Esophagus muscularis mucosa (tissue), 4 donors: Measurements from ENCODE around the gene CFB. TPM values are rescaled to one million over a fixed set of nuclear protein-coding genes. Genes with fewer than 3 reads are reported as not detected.
A peak's percentile ranks its signal among the peaks of the same experiment; 100 is the strongest.

Source experiments
- DNase-seq: peaks from one replicate; pipeline ENCODE4 v3.0.0-alpha.2; 2017; ENCODE audit errors: extremely low spot score
- H3K27ac ChIP-seq, 4 donors: fragments of 200-600 bp; sonication (generic); replicated peaks in 1 of 4; 1 replicate in 3 of 4; 2 replicates in 1 of 4; pipeline ENCODE4 v1.5.1; 2016 to 2019; ENCODE audit warnings: mild to moderate bottlenecking in 1 of 4
- H3K27me3 ChIP-seq, 4 donors: fragments of 200-600 bp; sonication (generic); one replicate each; pipeline versions ENCODE4 v1.5.1 to v1.6.0; 2016 to 2019
- H3K36me3 ChIP-seq, 4 donors: fragments of 200-600 bp; sonication (generic); one replicate each; pipeline ENCODE4 v1.5.1; 2016 to 2019
- H3K4me1 ChIP-seq, 4 donors: fragments of 200-600 bp; sonication (generic); one replicate each; pipeline ENCODE4 v1.5.1; 2016 to 2019
- H3K4me3 ChIP-seq, 4 donors: fragments of 200-600 bp; sonication (generic); 1 replicate in 2 of 4; 2 replicates in 2 of 4; pipeline ENCODE4 v1.5.1; 2016 to 2019; ENCODE audit warnings: mild to moderate bottlenecking in 4 of 4, moderate library complexity in 1 of 4
- H3K9me3 ChIP-seq, 4 donors: fragments of 200-600 bp; sonication (generic); 1 replicate in 3 of 4; 2 replicates in 1 of 4; pipeline ENCODE4 v1.5.1; 2016 to 2019
- CTCF ChIP-seq, 3 experiments: fragments of 200-600 bp in 2 of 3; fragments of 450-650 bp in 1 of 3; sonication (generic) in 2 of 3; IDR thresholded peaks; one replicate each; pipeline ENCODE4 v1.5.1; 2017 to 2019; ENCODE audit warnings: antibody characterized with exemption in 3 of 3, mild to moderate bottlenecking in 2 of 3, moderate library complexity in 1 of 3
- EP300 ChIP-seq: sonication (generic); formaldehyde crosslinking; IDR thresholded peaks from one replicate; pipeline ENCODE4 v1.6.1; 2017; ENCODE audit warnings: antibody characterized with exemption
- POLR2A ChIP-seq: fragments of 450-650 bp; IDR thresholded peaks from one replicate; pipeline ENCODE4 v1.6.1; 2017; ENCODE audit warnings: antibody characterized with exemption, moderate library complexity, mild to moderate bottlenecking, low read depth
- POLR2AphosphoS5 ChIP-seq, 2 donors: sonication (generic); formaldehyde crosslinking; IDR thresholded peaks; one replicate each; pipeline ENCODE4 v1.6.1; 2017; ENCODE audit warnings: antibody characterized with exemption in 2 of 2
- WGBS: methylation state at CpG from one replicate; pipeline ENCODE4 v1.1.5; 2018; 5-methylcytosine and 5-hydroxymethylcytosine counted together
- intact Hi-C: fragments of 100-400 bp; cut with DNase I; formaldehyde crosslinking; loops from one replicate; pipeline ENCODE4 v1.15.1; 2023
- total RNA-seq, 4 donors: library from RNA; depleted of rRNA; stranded (reverse); fragments of >200 nt; gene quantifications; one replicate each; pipeline versions ENCODE4 v1.1.0 to v1.2.1, GENCODE V29; 2016

CFB gene
- 10 to 100 TPM; 11.6 to 28.7 (median 12.7) TPM for total RNA-seq

- WGBS = 17% methylated on average over 10 of the region's 11 CpGs
- no peaks in the 10 kb centered on the region for H3K9me3 ChIP-seq
- intact Hi-C loops = no loop called here
- H3K27ac ChIP-seq = peak within 1 kb of the TSS; percentile 74 to 86 (median 82)
- no peaks in the 10 kb centered on the region for H3K27me3 ChIP-seq
- TF ChIP-seq POLR2AphosphoS5 (IDR thresholded peaks at IDR 0.05) (peak; percentile 28 to 52), POLR2A (no peak), EP300 (no peak)
- peaks cover 0 to 31% (median 28%) of the 10 kb centered on the region in 4 donors for H3K4me1 ChIP-seq
- peaks cover 0 to 6% (median under 1%) of the 10 kb centered on the region in 4 donors for H3K36me3 ChIP-seq
- H3K4me3 ChIP-seq = peak within 1 kb of the TSS; percentile 23 to 40 (median 30)
- peak; percentile 94 for DNase-seq
Observed at GRCh38 chr6:31945507-31946369, at the start of gene CFB. Gene CFB, plus strand, starts transcription at chr6:31946095. Its CDS starts 127 bp downstream, at chr6:31946222.

- peak overlapping the region; percentile 86 to 92 (median 88) for H3K27ac ChIP-seq
- peaks cover 25 to 47% (median 39%) of the 10 kb centered on the region in 4 donors for H3K4me1 ChIP-seq
- H3K36me3 ChIP-seq = peaks cover 29 to 41% (median 38%) of the 10 kb centered on the region in 4 donors
- no peak for DNase-seq
- H3K27me3 ChIP-seq = no peaks in the 10 kb centered on the region
- TF ChIP-seq POLR2A (no peak), POLR2AphosphoS5 (IDR thresholded peaks at IDR 0.05) (no peak), EP300 (no peak), CTCF (IDR thresholded peaks at IDR 0.05) (no peak)
- peak overlapping the region; percentile 80 to 94 (median 88) for H3K4me3 ChIP-seq
- 19% methylated on average over 3 of the region's 4 CpGs for WGBS
- intact Hi-C loops = loop anchor here (5.0 kb wide), 1 partner anchor 56 kb away; no protein-coding TSS in a partner anchor
- no peaks in the 10 kb centered on the region for H3K9me3 ChIP-seq
Observed at GRCh38 chr6:31896493-31896855, 49.4 kb upstream of the CFB start.

- H3K27ac ChIP-seq = peak overlapping the region; percentile 86 to 92 (median 88)
- H3K9me3 ChIP-seq = no peaks in the 10 kb centered on the region
- WGBS = 0% methylated on average over 12 of the region's 62 CpGs
- no peak for DNase-seq
- peaks cover 29 to 36% (median 33%) of the 10 kb centered on the region in 4 donors for H3K36me3 ChIP-seq
- intact Hi-C loops = loop anchor here (5.0 kb wide), 1 partner anchor 55 kb away; no protein-coding TSS in a partner anchor
- H3K27me3 ChIP-seq = no peaks in the 10 kb centered on the region
- TF ChIP-seq POLR2A (no peak), POLR2AphosphoS5 (IDR thresholded peaks at IDR 0.05) (no peak), EP300 (no peak), CTCF (IDR thresholded peaks at IDR 0.05) (no peak)
- peaks cover 25 to 47% (median 40%) of the 10 kb centered on the region in 4 donors for H3K4me1 ChIP-seq
- peak overlapping the region; percentile 80 to 94 (median 88) for H3K4me3 ChIP-seq
Observed at GRCh38 chr6:31896856-31897611, 48.9 kb upstream of the CFB start.

GRCh38 chr6:31897612-31898382 is 48.1 kb upstream of the CFB start, which contains the start of gene EHMT2:
Gene EHMT2, minus strand, starts transcription at chr6:31897698. Its CDS starts 21 bp downstream, at chr6:31897677.
- TF ChIP-seq POLR2AphosphoS5 (IDR thresholded peaks at IDR 0.05) = peak; percentile 85 to 86
- TF ChIP-seq EP300 = no peak
- TF ChIP-seq POLR2A = peak; percentile 25
- peak in 2 of 3 experiments; percentile 26 to 56 for TF ChIP-seq CTCF (IDR thresholded peaks at IDR 0.05)
- peaks cover 29 to 52% (median 45%) of the 10 kb centered on the region in 4 donors for H3K4me1 ChIP-seq
- H3K9me3 ChIP-seq = no peaks in the 10 kb centered on the region
- no peaks in the 10 kb centered on the region for H3K27me3 ChIP-seq
- DNase-seq = peak; percentile 96
- H3K36me3 ChIP-seq = peaks cover 22 to 28% (median 25%) of the 10 kb centered on the region in 4 donors
- peak within 1 kb of the TSS; percentile 86 to 92 (median 88) for H3K27ac ChIP-seq
- intact Hi-C loops = loop anchor here (5.0 kb wide), 1 partner anchor 55 kb away; no protein-coding TSS in a partner anchor
- under 1% methylated on average over 36 of the region's 49 CpGs for WGBS
- peak within 1 kb of the TSS; percentile 80 to 94 (median 88) for H3K4me3 ChIP-seq
